GM21381 (cell line): Measurements from ENCODE around the gene BTAF1.
"Not testable (repeated sequence)": the region's sequence is repeated elsewhere in the genome, so short reads cannot be mapped to it uniquely, and the experiment has no call there.

Experiments used
- ATAC-seq: cut with Tn5 transposase; IDR thresholded peaks from one replicate; pipeline ENCODE4 v1.9.1; 2021; ENCODE audit warnings: mild to moderate bottlenecking, moderate library complexity; ENCODE audit not compliant: unreplicated experiment

BTAF1 gene

GRCh38 chr10:91976317-91977051 is 52.9 kb downstream of the BTAF1 start:
- ATAC-seq = no peak

GRCh38 chr10:91977491-91977890 is 53.9 kb downstream of the BTAF1 start:
- no peak for ATAC-seq

GRCh38 chr10:91978585-91978984 is 55.0 kb downstream of the BTAF1 start:
- no peak for ATAC-seq

GRCh38 chr10:91980319-91980718 is 56.7 kb downstream of the BTAF1 start:
- ATAC-seq = no peak

- no peak for ATAC-seq
Measured at GRCh38 chr10:91983416-91983815, 59.8 kb downstream of the BTAF1 start.

GRCh38 chr10:91987397-91988037 is 63.9 kb downstream of the BTAF1 start:
- no peak for ATAC-seq

GRCh38 chr10:91992031-91992430 is 68.5 kb downstream of the BTAF1 start:
- no peak for ATAC-seq

- ATAC-seq = no peak
Measured at GRCh38 chr10:91996266-91996665, 72.7 kb downstream of the BTAF1 start.

- no peak for ATAC-seq
Measured at GRCh38 chr10:92001581-92001980, 78.0 kb downstream of the BTAF1 start.

- no peak for ATAC-seq
Measured at GRCh38 chr10:92001995-92002394, 78.4 kb downstream of the BTAF1 start.

- no peak for ATAC-seq
Measured at GRCh38 chr10:92003258-92003657, 79.7 kb downstream of the BTAF1 start.

GRCh38 chr10:92005978-92006377 is 82.4 kb downstream of the BTAF1 start:
- no peak for ATAC-seq

- ATAC-seq = no peak
Measured at GRCh38 chr10:92009445-92009844, 85.9 kb downstream of the BTAF1 start.

GRCh38 chr10:92010047-92010735 is 86.6 kb downstream of the BTAF1 start:
- ATAC-seq = no peak

- no peak for ATAC-seq
Measured at GRCh38 chr10:92011560-92012214, 88.1 kb downstream of the BTAF1 start.

GRCh38 chr10:92014620-92015019 is 91.0 kb downstream of the BTAF1 start:
- no peak for ATAC-seq

- no peak for ATAC-seq
Measured at GRCh38 chr10:92024700-92025099, 101.1 kb downstream of the BTAF1 start.

GRCh38 chr10:92025340-92025739 is 101.8 kb downstream of the BTAF1 start:
- ATAC-seq = not testable (repeated sequence)

- ATAC-seq = no peak
Measured at GRCh38 chr10:92027141-92027540, 103.6 kb downstream of the BTAF1 start.

- no peak for ATAC-seq
Measured at GRCh38 chr10:92031580-92031979, 108.0 kb downstream of the BTAF1 start.

- ATAC-seq = not testable (repeated sequence)
Measured at GRCh38 chr10:92033070-92033469, 109.5 kb downstream of the BTAF1 start.
